HFFc6 (cell line): ENCODE measurements around the gene SLC2A4RG. TPM values are rescaled to one million over a fixed set of nuclear protein-coding genes. Genes with fewer than 3 reads are reported as not detected.
"Not testable (repeated sequence)": the region's sequence is repeated elsewhere in the genome, so short reads cannot be mapped to it uniquely, and the experiment has no call there.

Experiments used
- DNase-seq: peaks from one replicate; pipeline ENCODE4 v3.0.0-alpha.2; 2018
- H3K27ac Mint-ChIP-seq: 2 replicates; pipeline ENCODE4 v1.8.0; 2020; ENCODE audit warnings: mild to moderate bottlenecking, mixed read lengths
- H3K27me3 Mint-ChIP-seq: 2 replicates; pipeline ENCODE4 v1.8.0; 2021; ENCODE audit warnings: mild to moderate bottlenecking, moderate library complexity, mixed read lengths; ENCODE audit not compliant: insufficient read depth
- H3K36me3 Mint-ChIP-seq: 2 replicates; pipeline ENCODE4 v1.8.0; 2021; ENCODE audit warnings: low read depth, mixed read lengths
- H3K4me1 Mint-ChIP-seq: 2 replicates; pipeline ENCODE4 v1.8.0; 2020; ENCODE audit warnings: low read depth, mixed read lengths
- H3K4me3 Mint-ChIP-seq: 2 replicates; pipeline ENCODE4 v1.8.0; 2020; ENCODE audit warnings: mild to moderate bottlenecking, moderate library complexity, mixed read lengths
- H3K9me3 Mint-ChIP-seq: 2 replicates; pipeline ENCODE4 v1.8.0; 2020; ENCODE audit warnings: mild to moderate bottlenecking, mixed read lengths
- CTCF ChIP-seq: fragments of 200-600 bp; sonication (generic); IDR thresholded peaks from 2 replicates; pipeline ENCODE4 v1.5.0; 2021; ENCODE audit warnings: antibody characterized with exemption, mild to moderate bottlenecking
- total RNA-seq, 6 experiments: library from RNA; stranded (reverse); fragmentation: NEBNext Ultra II Directional; extraction: Animal tissue kit (Norgen Biotek cat#: 25700); gene quantifications; 2 replicates in 1 of 6; 3 replicates in 5 of 6; pipeline ENCODE4 v1.2.3, GENCODE V29; 2021

SLC2A4RG gene
- total RNA-seq, 6 experiments from 2014 or later, result 89.6 to 122 (median 102) TPM

GRCh38 chr20:63718996-63719395 is 20.6 kb upstream of the SLC2A4RG start:
- Mint-ChIP-seq H3K27me3 (no peaks in the 10 kb centered on the region; the same call in 1 of the 2 replicates), H3K27ac (no peak overlapping the region), H3K4me1 (no peaks in the 10 kb centered on the region), H3K4me3 (no peak overlapping the region), H3K36me3 (peaks cover 55% of the 10 kb centered on the region), H3K9me3 (peaks cover 26% of the 10 kb centered on the region)
- no peak for DNase-seq
- no peak for TF ChIP-seq CTCF

GRCh38 chr20:63722967-63723622 is 16.5 kb upstream of the SLC2A4RG start:
- H3K4me3 Mint-ChIP-seq, result not testable (repeated sequence)

GRCh38 chr20:63730189-63730733 is 9.3 kb upstream of the SLC2A4RG start:
- H3K36me3 Mint-ChIP-seq, result peaks cover 24% of the 10 kb centered on the region
- not testable (repeated sequence) for DNase-seq, H3K27ac Mint-ChIP-seq, H3K27me3 Mint-ChIP-seq, H3K4me1 Mint-ChIP-seq, H3K9me3 Mint-ChIP-seq, H3K4me3 Mint-ChIP-seq

More at GRCh38 chr20:63722967-63723622, 16.5 kb upstream of the SLC2A4RG start:
- not testable (repeated sequence) for H3K27me3 Mint-ChIP-seq, DNase-seq, H3K27ac Mint-ChIP-seq, H3K4me1 Mint-ChIP-seq
- H3K9me3 Mint-ChIP-seq, result peaks cover 14% of the 10 kb centered on the region
- peaks cover 42% of the 10 kb centered on the region for H3K36me3 Mint-ChIP-seq

GRCh38 chr20:63731410-63731809 is 8.2 kb upstream of the SLC2A4RG start:
- Mint-ChIP-seq H3K27me3 (peaks cover 2% of the 10 kb centered on the region), H3K36me3 (peaks cover 20% of the 10 kb centered on the region), H3K27ac (no peak overlapping the region), H3K9me3 (no peaks in the 10 kb centered on the region), H3K4me1 (no peaks in the 10 kb centered on the region), H3K4me3 (no peak overlapping the region)
- no peak for DNase-seq
- TF ChIP-seq CTCF, result no peak

- peaks cover 2% of the 10 kb centered on the region for H3K27me3 Mint-ChIP-seq
- no peak overlapping the region for H3K4me3 Mint-ChIP-seq
- no peaks in the 10 kb centered on the region for H3K9me3 Mint-ChIP-seq
- TF ChIP-seq CTCF, result no peak
- DNase-seq, result no peak
- peaks cover 15% of the 10 kb centered on the region for H3K36me3 Mint-ChIP-seq
- H3K4me1 Mint-ChIP-seq, result no peaks in the 10 kb centered on the region
- H3K27ac Mint-ChIP-seq, result no peak overlapping the region
Measured at GRCh38 chr20:63732118-63733095, 7.2 kb upstream of the SLC2A4RG start.

- H3K27me3 Mint-ChIP-seq, result peaks cover 2% of the 10 kb centered on the region
- H3K9me3 Mint-ChIP-seq, result no peaks in the 10 kb centered on the region
- no peak for TF ChIP-seq CTCF
- H3K4me1 Mint-ChIP-seq, result no peaks in the 10 kb centered on the region
- H3K36me3 Mint-ChIP-seq, result peaks cover 15% of the 10 kb centered on the region
- no peak overlapping the region for H3K4me3 Mint-ChIP-seq
- no peak for DNase-seq
- no peak overlapping the region for H3K27ac Mint-ChIP-seq
Measured at GRCh38 chr20:63733117-63733516, 6.5 kb upstream of the SLC2A4RG start.
